ENCODE results near the gene GPR107.

GPR107 gene

DNA sequence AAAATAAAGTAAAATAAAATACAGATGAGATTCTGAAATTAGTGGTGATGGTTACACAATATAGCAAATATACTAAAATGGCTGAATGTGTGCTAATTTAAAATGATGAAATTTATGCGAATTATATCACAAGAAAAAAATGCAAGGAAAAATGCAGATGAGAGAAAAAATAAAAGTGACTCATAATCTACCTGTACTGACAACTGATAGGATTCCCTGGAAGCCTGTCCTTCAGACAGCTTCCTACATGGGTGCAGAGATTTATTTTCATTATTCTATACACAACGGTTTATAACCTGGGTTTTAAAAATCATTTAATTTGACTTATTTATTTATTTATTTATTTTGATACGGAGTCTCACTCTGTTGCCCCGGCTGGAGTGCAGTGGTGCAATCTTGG is 112.7 kb downstream of the GPR107 start:
- TF ChIP-seq, protein P1, sequence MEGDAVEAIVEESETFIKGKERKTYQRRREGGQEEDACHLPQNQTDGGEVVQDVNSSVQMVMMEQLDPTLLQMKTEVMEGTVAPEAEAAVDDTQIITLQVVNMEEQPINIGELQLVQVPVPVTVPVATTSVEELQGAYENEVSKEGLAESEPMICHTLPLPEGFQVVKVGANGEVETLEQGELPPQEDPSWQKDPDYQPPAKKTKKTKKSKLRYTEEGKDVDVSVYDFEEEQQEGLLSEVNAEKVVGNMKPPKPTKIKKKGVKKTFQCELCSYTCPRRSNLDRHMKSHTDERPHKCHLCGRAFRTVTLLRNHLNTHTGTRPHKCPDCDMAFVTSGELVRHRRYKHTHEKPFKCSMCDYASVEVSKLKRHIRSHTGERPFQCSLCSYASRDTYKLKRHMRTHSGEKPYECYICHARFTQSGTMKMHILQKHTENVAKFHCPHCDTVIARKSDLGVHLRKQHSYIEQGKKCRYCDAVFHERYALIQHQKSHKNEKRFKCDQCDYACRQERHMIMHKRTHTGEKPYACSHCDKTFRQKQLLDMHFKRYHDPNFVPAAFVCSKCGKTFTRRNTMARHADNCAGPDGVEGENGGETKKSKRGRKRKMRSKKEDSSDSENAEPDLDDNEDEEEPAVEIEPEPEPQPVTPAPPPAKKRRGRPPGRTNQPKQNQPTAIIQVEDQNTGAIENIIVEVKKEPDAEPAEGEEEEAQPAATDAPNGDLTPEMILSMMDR (IDR thresholded peaks at IDR 0.05), result no peak

DNA sequence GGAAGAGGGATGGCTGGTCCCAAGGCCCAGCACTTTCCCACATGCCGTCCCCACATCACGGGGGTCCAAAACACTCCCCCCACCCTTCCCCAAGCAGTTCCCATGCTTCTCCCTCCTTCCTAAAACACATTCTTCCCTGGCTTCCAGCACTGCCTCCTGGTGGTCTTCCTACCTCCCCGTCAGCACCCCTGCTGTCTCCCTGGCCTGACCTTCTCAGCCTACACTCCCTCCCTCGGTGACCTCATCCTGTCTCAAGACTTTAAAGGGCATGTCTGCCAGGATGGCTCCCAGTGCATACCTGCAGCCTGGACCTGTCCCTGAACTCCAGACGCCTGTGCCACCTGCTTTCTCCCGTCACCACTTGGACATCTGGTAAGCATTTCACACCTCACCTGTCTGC is 114.2 kb downstream of the GPR107 start:
- TF ChIP-seq, protein P1 (IDR thresholded peaks at IDR 0.05), result no peak

DNA sequence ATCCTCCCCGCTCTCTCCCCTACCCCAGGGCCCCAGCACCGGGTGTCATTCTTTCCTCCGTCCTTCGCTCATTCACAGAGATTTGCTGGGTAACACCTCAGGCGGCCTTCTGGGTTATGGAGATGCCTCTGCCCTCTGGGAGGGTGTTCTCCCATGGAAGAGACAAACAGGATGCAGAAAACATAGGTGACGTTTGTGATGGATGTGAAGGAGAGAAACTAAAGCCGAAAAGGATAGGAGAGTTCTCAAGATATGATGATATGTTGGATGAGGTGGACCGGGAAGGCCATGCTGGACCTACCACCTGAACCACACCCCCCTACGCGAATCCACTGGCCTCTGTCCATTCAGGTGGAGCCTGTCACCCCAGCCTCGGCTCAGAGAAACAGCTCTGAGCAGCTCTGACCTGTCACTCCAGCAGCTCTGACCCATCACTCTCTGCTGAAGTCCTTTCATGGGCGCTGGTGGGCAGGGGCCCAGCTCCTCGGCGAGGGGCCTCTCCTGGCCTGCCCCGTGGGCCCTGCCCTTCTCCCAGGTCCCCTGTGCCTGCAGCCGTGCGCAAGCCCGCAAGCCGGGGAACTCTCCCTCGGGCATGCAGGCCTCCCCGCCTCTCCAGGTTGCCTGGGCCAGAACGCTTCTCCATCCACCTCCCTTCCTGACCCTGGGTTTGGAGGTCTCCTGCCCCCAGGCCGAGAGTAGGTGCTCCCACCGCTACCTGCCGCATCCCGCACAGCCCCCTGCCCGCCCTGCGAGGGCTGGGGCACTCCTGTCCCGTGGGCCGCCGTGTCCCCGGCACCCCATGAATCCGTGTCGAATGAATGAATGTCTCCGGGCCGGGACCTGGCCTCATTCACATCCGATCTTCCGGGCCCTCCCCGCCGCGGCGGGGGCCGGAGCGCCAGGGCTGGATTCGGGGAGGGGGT is 117.8 kb downstream of the GPR107 start:
- TF ChIP-seq, protein P1 (IDR thresholded peaks at IDR 0.05), result no peak

DNA sequence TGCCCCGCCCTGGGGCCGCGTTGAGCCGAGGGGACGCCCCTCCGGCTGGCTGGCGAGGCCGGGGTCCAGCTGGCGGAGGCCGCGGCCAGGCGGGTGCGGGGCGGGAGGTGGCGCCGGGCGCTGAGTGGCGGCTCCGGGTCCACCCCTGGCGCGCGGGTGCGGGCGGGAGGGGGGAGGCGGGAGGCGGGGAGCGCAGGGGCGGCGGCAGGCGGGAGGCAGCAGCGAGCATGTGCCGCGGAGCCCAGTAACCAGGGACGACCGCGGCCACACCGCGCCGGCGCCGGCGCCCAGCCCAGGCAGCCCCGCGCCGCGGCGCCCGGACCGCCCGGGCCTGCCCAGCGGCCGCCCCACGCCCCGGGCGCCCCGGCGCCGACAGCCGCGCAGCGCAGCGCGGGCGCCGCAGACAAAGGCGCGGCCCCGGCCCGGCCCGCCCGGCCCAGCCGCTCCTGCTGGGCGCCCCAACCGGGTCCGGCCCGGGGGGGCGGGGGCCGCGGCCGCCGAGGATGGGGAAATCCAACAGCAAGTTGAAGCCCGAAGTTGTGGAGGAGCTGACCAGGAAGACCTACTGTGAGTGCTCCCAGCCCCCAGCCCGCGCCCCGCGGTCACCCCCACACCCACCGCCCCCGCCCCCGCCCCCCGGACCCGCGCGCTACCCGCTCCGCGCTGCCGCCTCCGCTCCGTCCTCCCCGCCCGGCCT is 118.6 kb downstream of the GPR107 start, which contains the start of gene NCS1:
TSS of gene NCS1 (plus strand) at position 244 of the 697 bp plus-strand sequence. CDS start at position 504, 260 bp downstream.
- TF ChIP-seq, protein P1 (IDR thresholded peaks at IDR 0.05), result no peak

DNA sequence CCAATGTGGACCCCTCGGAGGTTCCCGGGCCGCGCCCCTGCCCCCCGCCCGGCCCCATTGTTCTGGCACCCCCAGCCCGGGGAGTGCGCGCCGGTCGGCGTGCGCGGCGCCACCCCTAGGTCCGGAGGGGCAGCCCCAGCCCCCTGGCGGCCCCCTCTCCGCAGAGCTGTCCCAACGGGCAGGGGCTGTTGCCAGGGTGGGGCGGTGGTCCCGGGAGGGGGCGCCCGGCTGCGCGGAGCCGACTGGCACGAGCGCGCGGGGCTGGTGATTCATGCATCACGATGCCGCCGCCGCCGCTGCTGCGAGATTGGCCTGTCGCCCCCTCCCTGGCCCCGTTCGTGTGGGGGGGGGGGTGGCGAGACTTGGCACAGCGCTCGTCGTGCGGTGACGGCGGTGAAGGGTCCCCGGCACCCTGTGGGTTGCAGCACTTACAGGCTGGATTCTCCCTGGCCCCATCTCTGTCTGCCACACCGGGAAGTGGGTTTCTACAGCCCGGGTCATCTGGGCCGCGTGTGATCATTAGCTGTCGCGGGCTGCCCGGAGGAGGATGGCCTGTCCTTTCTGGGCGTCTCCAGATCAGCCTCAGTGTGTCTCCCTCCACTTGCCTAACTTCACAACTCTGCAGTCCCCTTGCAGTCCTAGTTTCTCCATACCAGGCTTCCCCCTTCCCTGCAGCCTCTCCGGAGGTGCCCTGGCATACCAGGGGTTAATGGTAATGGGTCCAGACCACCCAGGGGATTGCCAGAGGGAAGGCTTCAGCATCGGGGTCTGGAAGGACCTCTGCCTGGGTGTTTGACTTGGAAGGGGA is 119.4 kb downstream of the GPR107 start:
- TF ChIP-seq, protein P1 (IDR thresholded peaks at IDR 0.05), result peak; percentile 16; the same call in 1 of the 2 replicates

DNA sequence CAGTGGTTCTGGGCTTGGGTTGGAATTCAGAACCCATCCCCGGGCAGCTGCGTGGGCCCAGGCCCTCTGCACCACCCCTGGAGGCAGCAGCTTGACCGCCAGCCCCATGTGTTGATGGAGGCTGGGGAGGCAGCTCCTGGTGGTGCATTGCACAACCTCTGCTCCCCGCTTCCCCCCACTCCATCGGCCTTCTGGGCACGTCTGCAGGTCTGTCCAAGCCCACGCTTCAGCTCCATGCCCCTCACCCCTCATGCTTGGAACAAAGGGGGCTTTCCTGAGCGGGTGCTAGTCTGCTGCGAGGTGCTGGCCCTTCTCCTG is 119.9 kb downstream of the GPR107 start:
- TF ChIP-seq, protein P1 (IDR thresholded peaks at IDR 0.05), result no peak

DNA sequence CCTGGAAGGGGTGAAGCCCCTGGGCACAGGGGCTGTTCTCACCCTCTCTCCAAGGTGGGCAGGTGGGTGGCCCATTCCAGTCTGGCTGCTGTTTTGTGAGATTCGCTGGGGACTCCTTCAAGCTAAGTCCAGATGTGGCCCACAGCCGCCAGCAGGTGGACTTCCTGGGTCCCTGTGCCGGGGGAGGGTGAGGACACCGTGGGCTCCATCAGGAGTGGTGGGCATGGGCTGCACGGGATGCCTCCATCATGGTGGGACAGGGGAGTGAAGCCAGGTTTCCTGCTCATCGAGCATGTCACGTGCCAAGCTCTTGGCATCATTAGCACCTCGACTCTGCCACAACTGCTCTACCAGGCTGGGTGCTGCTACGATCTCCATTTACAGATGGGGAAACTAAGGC is 120.3 kb downstream of the GPR107 start:
- TF ChIP-seq, protein P1 (IDR thresholded peaks at IDR 0.05), result no peak

Data from LNCAP (cell line).